Nucleus accumbens (tissue), 56 donors: ENCODE data around the gene APBA2.

ENCODE experiments used
- DNase-seq, 56 donors: peaks; one replicate each; lab custom pipeline; 2025; lab: John Stamatoyannopoulos, UW

APBA2 gene

DNA sequence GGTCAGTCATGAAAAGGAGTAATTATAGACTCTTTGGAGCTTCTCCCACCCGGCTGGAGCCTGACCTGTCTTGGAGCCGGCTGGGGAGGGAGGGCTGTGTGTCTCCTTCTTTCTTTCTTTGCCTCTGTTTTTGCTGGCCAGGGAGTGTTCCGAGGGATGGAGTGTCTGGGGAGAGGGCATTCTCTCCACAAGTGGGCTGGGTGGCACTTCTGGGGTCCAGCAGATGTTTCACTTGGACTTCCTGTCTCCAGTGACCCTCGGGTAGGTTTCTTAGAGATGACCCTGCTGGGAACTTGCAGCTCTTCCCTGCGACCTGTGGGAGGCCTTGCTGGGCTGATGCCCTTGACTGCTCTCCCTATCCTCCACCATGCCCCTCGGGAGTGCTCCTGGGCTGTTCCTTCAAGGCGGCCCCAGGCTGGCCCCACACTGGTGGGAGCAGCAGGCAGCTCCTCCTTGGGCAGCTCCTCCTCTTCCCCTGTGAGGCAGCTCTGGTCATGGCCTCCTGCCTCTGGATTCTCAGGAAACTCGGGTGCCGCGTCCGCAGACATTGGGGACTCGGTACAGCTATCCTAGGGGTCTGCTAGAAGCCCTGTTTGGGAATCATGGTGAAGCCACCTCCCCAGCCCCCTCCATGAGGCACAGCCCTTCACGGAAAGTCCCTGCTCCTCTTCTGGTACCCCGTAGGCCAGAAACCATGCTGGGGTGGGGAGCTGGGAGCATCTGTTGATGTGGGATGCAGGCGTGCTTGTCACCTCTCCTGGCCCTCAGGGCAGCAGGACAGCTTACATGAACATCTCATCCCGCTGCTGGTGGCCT is 44.9 kb downstream of the APBA2 start:
- no peak for DNase-seq

DNA sequence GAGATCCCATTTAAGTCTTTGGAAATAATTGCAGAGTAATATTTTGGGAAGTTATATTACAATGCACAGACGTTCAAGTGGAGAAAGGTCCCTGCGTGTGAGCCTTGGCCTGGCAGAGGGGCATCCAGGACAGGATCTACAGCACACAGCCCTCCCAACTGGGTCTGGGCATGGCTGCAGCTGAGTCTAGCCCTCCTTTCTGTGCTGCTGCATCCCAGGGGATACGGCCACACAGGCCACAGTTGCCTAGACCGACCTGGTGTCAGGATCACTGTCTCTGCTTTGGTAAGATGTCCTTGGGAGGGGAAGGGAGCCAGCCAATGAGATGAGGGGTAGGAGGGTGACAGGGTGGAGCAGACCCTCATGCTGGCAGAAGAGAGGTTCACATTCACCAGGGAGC is 46.1 kb downstream of the APBA2 start:
- no peak for DNase-seq

DNA sequence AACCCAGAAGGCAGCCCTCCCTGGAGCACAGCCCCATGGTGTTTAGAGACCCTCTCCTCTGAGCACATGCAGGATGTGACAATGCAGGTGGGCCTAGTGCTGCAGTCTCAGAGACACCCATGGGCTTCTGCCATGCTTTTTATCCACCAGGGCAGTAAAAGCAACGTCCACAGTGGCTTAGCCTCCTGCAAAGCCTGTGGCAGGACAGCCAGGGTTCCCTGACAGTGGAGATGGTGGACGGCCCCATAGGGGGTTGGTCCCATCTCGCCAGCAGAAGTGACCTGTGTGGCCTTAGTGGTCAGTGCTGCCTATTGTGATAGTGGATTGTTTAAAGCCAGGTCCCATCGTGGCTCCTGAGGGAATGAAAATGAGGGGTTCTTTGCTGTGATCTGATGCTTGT is 46.6 kb downstream of the APBA2 start:
- no peak for DNase-seq

DNA sequence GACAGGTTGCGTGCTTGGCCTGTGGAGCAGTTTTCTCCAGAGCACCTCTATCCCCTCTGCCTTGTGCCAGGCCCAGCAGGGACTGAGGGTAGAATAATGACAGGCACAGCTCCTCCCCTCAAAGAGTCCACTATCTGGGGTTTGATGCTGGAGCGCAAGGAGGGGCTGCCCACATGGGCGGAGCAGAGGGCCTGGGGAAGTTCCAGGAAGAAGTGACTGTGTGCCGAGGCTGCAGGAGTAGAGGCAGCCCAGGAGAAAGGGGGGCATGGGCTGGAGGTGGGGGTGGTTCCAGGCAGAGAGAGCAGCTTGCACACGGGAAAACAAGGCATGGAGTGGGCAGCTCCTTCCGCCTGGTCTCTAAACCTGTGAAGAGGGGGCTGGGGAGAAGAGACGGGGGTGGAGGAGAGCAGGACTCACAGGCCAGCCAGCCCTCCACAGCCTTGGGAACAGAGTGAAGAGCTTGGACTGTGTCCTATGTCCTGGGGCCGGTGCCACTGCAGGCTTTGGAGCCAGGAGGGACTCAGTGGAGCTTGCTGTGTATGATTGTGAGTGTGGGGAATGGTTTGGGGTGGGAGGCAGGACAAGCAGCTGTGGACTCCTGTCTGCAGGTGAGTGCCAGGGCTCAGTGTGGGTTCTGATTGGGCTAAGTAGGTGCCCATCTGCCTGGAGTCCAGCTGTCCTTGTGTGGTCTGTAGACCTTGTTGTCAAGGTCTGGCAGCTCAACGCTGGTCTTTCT is 48.1 kb downstream of the APBA2 start:
- peak in 17 of 56 donors; percentile 16 to 64 (median 38) for DNase-seq

DNA sequence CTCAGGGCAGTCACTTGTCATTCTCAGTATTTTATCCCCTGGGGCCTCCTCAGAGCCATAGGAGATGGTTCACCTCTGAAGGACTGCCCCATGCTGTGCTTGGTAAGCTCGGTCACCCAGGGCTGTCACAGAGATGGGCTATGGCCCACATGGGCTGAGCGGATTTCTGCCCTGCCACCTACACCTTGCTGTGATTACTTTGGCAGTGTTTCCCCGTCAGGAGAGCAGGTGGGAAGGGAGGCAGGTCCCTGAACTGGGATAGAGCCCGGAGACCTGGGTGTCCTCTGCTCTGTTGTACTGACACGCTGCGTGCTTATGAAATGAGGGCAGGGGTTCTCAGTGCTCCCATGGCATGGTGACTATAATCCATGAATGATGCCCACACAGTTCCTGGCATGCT is 48.9 kb downstream of the APBA2 start:
- DNase-seq, result no peak

DNA sequence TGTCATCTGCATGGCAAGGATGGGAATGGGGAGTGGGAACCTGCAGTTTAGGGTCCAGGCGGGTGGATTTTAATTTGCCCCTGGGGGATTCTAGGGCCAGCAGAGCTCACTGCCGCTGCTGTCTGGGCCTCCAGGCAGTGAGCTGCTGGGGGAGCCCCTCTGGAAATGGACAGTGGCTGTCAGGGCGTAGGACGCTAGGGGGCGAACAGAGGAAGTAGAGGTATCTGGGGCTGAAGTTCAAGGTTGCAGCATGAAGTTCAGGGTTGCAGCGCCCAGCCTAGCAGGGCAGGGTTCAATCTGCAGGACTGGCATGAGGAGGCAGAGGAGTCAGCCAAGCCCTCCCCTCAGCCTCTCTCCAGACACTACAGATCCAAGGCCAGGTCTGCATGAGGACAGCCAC is 49.5 kb downstream of the APBA2 start:
- peak in 3 of 56 donors; percentile 6 to 17 (median 14) for DNase-seq

DNA sequence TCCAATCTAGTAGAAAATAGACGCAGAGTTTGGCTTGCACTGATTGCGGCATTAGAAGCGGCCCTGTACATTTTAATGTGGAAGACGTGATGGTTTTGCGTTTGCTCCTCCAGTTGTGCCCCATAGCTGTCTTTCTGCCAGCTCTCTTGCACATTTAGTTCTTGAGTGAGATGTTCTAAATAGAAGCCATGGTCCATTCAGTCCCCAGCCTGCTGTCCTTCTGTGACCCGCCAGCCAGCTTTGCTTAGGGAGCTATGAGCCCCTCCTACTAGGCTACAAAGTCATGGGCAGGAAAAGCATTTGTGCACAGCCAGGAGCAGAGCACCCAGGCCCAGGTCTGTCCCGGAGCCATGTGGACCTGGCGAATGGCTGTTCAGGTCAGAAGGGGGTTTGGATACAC is 50.3 kb downstream of the APBA2 start:
- peak in 26 of 56 donors; percentile 16 to 61 (median 44) for DNase-seq

DNA sequence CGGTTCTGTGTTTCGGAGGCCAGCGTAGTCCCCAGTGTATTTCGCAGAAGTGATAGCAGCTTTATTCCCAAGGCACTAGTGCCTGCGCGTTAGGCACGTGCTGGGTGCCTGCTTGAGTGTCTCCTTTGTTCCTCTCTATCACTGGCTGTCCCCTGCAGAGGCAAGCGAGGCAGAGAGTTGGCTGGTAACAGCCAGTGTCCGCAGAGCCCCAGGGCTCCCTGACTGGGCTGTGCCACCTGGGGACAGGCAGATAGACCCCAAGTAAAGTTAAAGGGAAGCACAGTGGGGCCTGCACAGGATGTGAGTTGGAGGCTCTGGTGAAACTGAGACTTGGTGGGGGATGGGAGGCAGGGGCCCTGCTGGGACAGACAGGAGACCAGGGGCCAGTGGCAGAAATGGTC is 50.7 kb downstream of the APBA2 start:
- peak in 13 of 56 donors; percentile 21 to 61 (median 45) for DNase-seq

DNA sequence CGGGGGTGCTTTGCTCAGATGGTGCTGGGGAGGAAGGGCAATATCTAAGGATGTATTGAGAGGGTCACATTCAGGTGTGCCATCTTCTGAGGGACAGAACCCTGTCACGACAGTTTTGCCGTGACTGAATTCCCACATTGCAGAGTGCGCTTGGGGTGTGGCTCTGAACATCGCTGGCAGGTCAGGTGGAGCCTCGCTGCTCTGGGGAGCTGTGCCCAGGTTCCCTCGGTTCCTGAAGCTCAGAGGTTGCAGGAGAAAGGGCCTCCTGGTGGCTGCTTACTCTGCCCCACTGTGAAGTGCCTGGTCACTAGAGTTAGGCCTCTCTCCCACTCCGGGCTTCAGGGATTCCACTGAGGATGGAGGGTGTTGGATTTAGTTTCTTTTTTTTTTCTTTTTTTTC is 51.5 kb downstream of the APBA2 start:
- no peak for DNase-seq

DNA sequence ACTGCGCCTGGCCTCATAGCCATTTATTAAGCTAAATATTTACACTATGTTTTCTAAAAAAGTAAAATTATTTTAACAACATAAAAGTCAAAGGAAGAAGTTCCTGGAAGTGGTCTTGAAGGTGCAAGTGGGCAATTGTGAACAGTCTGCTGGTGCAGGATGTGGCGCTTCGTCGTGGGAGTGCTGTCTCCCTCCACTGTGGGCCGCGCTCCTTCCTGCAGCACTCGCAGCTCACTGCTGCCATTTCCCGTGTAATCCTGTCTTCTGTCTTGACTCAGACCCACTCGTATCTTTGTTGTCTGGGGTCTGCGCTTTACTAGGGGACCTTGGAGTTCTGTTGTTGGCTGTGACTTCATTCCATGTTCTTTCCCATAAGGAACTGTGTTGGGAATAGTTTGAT is 56.3 kb downstream of the APBA2 start:
- DNase-seq, result no peak

DNA sequence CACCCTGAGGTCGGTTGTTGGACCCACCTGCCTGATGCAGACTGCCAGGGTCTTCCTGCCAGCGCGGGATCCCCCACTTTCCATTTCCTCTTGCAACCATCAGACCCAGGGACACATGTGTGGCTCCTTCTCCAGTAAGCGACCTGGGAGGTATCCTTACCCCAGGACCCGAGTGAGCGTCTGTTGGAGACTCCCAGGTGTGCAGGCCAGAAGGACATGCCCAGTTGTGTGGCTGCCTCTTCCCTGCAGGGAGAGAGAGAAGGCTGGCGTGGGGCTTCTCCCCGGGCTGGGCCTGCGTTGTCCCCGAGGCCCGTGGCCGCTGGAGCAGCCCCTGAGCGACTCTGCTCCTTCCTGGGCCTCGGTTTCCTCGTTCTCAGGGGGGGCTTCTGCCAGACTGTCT is 56.8 kb downstream of the APBA2 start:
- no peak for DNase-seq

DNA sequence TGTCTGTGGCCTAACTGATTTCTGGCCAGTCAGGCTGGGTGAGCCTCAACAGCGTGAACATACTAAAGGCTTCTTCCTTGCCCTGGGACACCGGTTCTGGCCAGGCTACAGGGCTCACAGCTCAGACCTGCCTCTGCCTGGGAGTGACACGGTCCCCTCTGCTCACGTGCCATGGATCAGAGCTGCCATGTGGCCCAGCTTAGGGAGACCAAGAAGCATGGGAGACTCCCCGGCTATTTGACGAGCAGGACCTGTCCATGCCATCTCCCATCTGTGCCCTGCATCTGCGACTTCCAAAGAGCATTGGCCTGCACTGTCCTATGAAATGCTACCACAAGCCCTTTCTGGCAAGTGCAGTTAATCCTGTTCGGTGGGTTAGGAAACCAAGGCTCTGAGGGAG is 57.4 kb downstream of the APBA2 start:
- no peak for DNase-seq

DNA sequence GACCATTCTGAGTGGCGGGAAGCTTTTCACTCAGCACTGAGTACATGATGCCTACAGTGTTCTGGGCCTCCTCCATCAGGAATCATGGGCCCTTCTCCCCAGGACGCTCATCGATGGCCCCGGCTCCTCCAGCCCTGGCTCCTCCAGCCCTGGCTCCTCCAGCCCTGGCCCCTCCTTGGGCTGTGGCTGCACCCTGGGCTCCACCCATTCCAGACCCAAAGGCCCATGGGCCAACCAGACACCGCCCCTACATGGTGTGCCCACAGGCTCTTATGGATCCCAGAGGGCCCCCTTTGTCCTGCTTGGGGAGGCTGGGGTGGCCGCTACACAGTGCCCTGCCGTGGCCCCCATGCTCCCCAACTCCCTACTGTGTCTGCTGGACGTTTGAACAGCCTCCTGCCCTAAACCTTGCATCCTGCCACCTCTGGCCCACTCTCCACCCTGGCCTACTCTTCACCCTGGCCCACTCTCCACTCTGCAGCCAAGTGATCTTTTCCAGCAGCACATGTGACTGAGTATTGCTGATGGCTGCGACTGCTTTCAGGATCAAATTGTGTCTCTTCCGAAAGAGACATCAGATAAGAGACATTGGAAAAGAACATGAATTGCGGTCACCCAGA is 57.9 kb downstream of the APBA2 start:
- no peak for DNase-seq

DNA sequence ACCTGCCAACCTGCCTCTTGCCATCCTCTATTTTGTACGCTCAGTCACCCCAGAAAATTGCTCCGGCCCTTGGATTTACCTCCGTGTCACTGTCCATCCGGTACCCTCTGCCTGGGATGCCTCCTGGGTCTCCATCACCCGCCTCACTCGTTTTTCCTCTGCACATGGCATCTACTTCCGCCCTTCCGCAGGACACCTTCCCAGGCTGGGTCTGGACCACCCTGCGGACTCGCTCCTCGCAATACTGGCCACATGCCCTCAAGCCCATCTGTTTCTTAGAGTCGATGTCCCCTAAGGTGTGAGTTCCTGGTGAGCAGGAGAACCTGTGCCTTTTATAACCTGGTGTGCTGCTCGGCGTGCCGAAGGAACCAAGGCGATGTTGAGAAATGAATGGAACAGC is 58.5 kb downstream of the APBA2 start:
- no peak for DNase-seq

DNA sequence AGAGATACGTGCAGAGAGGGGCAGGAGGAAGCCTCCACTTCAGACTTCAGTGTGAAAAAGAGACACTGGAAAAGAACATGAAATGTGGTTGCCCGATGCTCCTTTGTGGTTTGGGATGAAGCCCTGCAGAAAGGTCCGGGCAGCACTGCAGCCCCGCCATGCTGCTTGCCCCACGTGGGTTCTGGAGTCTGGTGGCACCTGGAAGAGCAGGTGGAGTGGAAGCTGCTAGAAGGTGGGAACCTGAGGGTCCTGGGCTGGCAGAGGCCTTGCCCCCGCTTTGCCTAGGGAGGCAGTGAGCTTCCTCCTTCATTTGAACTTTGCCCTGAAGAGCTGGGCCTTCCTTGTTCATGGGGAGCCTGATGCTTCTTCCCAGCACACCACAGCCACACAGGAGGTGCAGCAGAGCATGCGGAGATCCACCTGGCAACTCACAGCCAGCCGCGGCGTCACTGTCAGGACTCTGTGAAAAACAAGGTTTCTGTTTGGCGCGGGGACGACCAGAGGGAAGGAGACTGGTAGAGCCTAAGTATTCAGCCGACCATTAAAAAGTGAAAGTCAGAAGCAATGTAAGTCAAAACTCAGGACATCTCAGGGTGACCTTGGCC is 59.0 kb downstream of the APBA2 start:
- no peak for DNase-seq

DNA sequence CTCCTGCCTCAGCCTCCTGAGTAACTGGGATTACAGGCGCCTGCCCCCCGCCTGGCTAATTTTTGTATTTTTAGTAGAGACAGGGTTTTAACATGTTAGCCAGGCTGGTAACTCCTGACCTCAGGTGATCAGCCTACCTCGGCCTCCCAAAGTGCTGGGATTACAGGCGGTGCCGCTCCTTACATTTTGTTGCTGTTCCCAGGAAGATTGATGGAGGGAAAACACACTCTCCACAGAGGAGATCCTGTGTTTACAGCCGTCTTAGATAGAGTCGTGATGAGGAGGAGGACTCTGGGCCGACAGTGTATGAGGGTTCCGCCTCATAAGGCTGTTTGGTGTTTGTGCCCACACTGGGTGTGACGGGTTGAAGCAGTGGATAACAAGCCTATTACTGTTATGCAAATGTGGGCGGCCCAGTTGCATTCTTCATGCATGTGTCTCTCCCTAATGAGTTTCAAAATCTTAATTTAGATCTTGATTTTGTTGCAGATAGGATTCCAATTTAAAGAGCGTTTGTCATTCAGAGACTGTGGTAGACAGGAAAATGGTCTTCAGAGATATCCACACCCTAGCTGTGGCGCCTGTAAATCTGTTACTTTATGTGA is 60.0 kb downstream of the APBA2 start:
- DNase-seq, result no peak

DNA sequence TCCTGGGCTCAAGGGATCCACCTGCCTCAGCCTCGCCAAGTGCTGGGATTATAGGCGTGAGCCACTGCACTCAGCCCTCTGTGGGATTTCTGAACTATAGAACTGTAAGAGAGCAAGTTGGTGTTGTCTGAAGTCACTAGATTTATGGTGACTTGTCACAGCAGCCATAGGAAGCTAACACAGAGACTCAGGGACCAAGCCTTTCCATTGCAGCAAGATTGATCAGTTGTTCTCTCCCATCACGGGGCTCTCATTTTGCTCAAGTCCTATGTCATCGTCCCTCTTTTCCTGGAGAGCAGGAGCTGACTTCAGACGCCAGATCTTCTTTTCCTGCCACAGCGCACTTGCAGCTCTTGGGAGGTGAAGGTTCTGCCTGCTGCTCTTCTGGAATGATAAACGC is 61.0 kb downstream of the APBA2 start:
- DNase-seq, result no peak

DNA sequence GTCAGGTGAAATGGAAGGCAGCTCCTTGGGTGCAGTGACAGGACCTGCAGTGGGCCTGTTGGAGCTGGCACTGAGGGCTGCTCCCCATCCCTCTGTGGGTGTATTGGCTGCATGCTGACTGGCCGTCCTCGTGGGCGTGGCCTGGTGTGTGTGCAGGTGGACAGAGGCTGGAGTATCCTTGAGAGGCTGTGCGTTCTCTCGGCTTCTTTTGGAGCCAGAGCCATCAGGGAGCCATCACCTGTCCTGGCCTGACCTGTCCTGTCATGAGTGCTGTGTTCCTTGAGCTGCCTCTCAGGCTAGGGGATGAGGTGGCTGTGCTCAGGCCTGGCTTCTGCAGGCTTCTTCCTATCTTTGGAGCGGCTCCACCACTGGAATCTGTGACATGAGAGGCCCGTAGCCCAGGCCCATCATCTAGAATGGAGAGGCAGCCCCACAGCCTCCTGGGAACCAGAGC is 61.5 kb downstream of the APBA2 start:
- DNase-seq, result no peak

DNA sequence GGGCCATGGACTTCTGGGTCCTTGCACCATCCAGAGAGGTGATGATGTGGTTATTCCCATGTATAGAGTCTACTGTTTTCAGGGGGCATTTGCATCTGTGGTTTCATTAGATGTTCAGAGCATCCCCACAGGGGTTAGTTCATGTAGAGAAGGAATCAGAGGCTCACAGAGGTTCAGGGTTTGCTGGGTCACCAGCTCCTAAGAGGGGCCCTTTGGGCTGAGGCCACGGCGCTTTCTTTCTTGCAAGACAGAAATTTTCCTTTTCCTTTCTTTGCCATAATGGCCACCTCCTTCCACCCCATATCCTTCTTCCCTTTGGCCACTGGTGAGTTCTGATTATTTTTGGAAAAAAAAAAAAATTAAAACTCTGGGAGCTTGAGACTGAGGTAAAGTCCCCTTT is 62.3 kb downstream of the APBA2 start:
- DNase-seq, result no peak

DNA sequence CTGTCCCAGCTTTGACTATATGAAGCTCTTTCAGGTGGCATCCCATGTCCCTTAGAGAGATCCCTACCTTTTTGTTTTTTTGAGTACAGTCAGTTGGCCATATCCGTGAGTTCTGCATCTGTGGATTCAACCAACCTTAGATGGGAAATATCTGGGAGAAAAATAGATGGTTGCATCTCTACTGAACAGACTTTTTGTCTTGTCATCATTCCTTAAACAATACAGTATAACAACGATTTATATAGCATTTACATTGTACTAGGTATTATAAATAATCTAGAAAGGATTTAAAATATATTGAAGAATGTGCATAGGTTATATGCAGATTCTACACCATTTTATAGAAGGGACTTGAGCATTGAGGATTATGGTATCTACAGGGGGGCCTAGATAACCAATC is 65.1 kb downstream of the APBA2 start:
- no peak for DNase-seq
